Lower lobe of right lung (tissue), 2 donors: ENCODE results near the gene CDC42BPB. TPM values are rescaled to one million over a fixed set of nuclear protein-coding genes. Genes with fewer than 3 reads are reported as not detected.

Experiments used
- ATAC-seq, 2 donors: fragments of 200-7000 bp; cut with Tn5 transposase; one replicate each; pipeline ENCODE4 v1.9.1; 2020 to 2022; ENCODE audit warnings: mild to moderate bottlenecking in 2 of 2, moderate library complexity in 2 of 2
- DNase-seq: peaks from one replicate; pipeline ENCODE4 v3.0.0-alpha.2; 2020
- H3K27ac ChIP-seq: fragments of 200-600 bp; one replicate; pipeline ENCODE4 v1.8.0; 2022
- H3K27me3 ChIP-seq: fragments of 200-600 bp; one replicate; pipeline ENCODE4 v1.8.0; 2022; ENCODE audit warnings: low read depth
- H3K36me3 ChIP-seq: fragments of 200-600 bp; one replicate; pipeline ENCODE4 v1.8.0; 2022; ENCODE audit warnings: mild to moderate bottlenecking
- H3K4me1 ChIP-seq: fragments of 200-600 bp; one replicate; pipeline ENCODE4 v1.8.0; 2022
- H3K4me3 ChIP-seq: fragments of 200-600 bp; one replicate; pipeline ENCODE4 v1.8.0; 2022; ENCODE audit warnings: mild to moderate bottlenecking
- H3K9me3 ChIP-seq: fragments of 200-600 bp; one replicate; pipeline ENCODE4 v1.8.0; 2022
- intact Hi-C: fragments of 100-400 bp; cut with DNase I; formaldehyde crosslinking; loops from one replicate; pipeline ENCODE4 v1.11.0; 2022
- total RNA-seq: library from RNA; stranded (reverse); fragmentation: NEBNext Ultra II Directional; extraction: Animal tissue kit (Norgen Biotek cat#: 25700); gene quantifications from one replicate; pipeline ENCODE4 v1.2.1, GENCODE V29; 2021
- TF ChIP-seq, protein P1 (sequence below): fragments of 200-600 bp; IDR thresholded peaks from one replicate; pipeline ENCODE4 v1.8.0; 2022; ENCODE audit warnings: antibody characterized with exemption, mild to moderate bottlenecking
- donor health status: DM: no; HTN: yes; CAD: no; lungs with severe emphysema.

CDC42BPB gene
- total RNA-seq, 1 donor from 2014 or later, result 114 TPM

DNA sequence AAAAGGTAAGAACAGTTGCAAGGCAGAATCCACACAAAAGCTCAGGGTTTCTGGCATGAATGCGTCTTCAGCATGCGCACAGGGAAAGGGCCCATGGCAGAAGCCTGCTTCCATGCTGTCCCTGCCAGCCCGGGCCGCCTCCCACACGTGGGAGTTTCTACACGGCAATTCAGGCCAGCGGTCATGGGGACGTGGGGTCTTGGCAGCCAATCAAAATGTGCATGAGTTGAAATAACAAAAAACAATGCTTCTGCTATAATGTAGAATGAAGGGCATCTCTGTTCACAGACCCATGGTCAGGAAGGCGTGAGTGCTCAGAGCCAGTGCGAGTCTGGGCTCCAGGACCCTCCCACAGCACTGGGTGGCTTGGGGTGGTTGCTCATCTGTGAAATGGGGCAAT, 106.3 kb downstream of the CDC42BPB start:
- H3K36me3 ChIP-seq, result peaks cover 93% of the 10 kb centered on the region
- intact Hi-C loops, result no loop called here
- H3K27me3 ChIP-seq, result no peaks in the 10 kb centered on the region
- H3K4me1 ChIP-seq, result no peaks in the 10 kb centered on the region
- TF ChIP-seq, protein P1, sequence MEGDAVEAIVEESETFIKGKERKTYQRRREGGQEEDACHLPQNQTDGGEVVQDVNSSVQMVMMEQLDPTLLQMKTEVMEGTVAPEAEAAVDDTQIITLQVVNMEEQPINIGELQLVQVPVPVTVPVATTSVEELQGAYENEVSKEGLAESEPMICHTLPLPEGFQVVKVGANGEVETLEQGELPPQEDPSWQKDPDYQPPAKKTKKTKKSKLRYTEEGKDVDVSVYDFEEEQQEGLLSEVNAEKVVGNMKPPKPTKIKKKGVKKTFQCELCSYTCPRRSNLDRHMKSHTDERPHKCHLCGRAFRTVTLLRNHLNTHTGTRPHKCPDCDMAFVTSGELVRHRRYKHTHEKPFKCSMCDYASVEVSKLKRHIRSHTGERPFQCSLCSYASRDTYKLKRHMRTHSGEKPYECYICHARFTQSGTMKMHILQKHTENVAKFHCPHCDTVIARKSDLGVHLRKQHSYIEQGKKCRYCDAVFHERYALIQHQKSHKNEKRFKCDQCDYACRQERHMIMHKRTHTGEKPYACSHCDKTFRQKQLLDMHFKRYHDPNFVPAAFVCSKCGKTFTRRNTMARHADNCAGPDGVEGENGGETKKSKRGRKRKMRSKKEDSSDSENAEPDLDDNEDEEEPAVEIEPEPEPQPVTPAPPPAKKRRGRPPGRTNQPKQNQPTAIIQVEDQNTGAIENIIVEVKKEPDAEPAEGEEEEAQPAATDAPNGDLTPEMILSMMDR, result no peak
- DNase-seq (no peak), ATAC-seq (no peak)
- no peak overlapping the region for H3K27ac ChIP-seq
- H3K9me3 ChIP-seq, result no peaks in the 10 kb centered on the region
- no peak overlapping the region for H3K4me3 ChIP-seq

DNA sequence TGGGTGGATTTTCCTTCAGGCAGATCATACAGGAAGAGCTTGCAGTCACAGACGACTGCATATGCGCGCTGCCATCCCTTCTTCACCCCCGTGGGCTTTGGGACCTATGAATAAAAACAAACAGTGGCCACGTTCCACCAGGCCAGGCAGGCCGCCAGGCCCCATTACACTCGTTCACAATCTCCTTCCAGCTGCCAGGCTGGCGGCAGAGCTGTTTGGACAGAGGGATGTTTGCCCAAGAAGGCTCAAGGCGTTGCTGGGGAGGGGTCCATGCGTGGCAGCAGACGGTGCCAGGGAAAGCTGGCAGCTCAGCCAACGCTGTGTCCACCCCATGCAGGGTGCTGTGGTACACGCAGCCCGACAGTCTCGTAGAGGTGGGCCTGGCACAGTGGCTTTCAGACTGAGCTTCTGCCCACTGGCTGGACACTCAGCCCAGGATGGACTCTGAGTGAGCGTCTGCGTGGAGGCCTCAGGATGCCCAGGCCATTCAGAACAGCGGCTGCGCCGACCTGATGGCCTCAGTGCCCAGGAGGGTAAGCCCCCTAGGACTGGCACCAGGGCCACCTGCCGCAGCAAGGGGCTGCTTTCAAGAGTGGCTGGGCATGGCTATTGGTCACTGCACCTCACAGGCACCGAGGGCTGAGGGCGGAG, 107.4 kb downstream of the CDC42BPB start:
- peak in 1 of 2 donors; percentile 52 for ATAC-seq
- Histone ChIP-seq H3K27me3 (no peaks in the 10 kb centered on the region), H3K4me3 (no peak overlapping the region), H3K36me3 (peaks cover 93% of the 10 kb centered on the region), H3K27ac (no peak overlapping the region), H3K4me1 (no peaks in the 10 kb centered on the region), H3K9me3 (no peaks in the 10 kb centered on the region)
- TF ChIP-seq, protein P1, result no peak
- DNase-seq, result no peak
- intact Hi-C loops, result no loop called here

DNA sequence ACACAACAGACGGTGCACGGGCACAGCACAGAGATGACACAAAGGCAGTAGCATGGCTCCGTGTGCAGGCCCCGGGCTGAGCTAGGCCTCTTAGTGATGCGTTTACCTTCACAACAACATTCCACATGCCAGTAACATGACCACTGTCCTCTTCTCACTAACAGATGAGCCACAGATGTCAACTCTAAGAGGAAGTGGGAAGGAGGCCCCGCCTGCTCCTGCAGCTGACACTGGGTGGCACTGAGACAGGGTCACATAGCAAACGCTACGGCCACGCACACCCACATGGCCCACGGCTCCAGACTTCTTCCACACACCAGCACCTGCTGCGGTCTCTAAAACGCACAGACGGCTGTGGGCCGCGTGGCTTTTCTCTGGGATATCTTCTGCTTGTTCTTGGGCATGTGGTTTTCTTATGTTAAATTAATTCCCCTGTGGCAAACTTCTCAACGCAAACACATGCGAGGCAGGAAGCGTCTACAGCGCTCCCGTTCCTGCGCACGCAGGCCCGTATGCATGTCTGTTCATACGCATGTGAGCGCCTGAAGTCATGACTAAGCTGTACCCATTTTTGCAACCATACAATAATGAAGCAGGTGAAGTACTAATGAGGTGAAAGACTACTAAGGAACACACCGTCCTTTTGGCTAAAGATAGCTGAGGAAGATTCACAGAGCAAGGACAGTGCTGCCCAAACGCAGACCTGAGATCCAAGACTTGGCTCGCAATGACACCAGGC, 108.1 kb downstream of the CDC42BPB start:
- no peaks in the 10 kb centered on the region for H3K9me3 ChIP-seq
- no peak overlapping the region for H3K4me3 ChIP-seq
- ATAC-seq (peak; percentile 24 to 62), DNase-seq (no peak)
- no peaks in the 10 kb centered on the region for H3K27me3 ChIP-seq
- TF ChIP-seq, protein P1, result no peak
- H3K36me3 ChIP-seq, result peaks cover 93% of the 10 kb centered on the region
- intact Hi-C loops, result no loop called here
- H3K27ac ChIP-seq, result no peak overlapping the region
- no peaks in the 10 kb centered on the region for H3K4me1 ChIP-seq

DNA sequence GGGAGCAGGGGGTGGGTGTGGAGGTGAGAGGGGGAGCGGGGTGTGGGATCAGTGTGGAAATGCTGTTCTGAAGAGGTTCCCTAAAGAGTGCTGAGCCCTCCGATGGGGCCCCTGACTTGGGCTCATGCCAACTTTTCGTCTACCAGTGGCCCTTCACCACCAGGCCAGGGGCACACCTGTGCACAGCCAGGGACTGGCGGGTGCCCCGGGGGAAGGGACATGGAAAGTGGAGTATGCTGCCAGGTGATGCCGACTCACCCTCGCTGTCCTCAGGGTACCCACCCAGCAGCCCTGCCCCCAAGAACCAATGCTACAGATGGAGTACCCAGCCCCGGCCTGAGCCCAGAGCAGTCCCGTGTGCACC, 108.7 kb downstream of the CDC42BPB start:
- ATAC-seq, result peak in 1 of 2 donors; percentile 6
- TF ChIP-seq, protein P1, result no peak
- no peak overlapping the region for H3K27ac ChIP-seq
- H3K27me3 ChIP-seq, result no peaks in the 10 kb centered on the region
- H3K9me3 ChIP-seq, result no peaks in the 10 kb centered on the region
- intact Hi-C loops, result no loop called here
- H3K36me3 ChIP-seq, result peaks cover 93% of the 10 kb centered on the region
- H3K4me3 ChIP-seq, result no peak overlapping the region
- H3K4me1 ChIP-seq, result no peaks in the 10 kb centered on the region
- no peak for DNase-seq

DNA sequence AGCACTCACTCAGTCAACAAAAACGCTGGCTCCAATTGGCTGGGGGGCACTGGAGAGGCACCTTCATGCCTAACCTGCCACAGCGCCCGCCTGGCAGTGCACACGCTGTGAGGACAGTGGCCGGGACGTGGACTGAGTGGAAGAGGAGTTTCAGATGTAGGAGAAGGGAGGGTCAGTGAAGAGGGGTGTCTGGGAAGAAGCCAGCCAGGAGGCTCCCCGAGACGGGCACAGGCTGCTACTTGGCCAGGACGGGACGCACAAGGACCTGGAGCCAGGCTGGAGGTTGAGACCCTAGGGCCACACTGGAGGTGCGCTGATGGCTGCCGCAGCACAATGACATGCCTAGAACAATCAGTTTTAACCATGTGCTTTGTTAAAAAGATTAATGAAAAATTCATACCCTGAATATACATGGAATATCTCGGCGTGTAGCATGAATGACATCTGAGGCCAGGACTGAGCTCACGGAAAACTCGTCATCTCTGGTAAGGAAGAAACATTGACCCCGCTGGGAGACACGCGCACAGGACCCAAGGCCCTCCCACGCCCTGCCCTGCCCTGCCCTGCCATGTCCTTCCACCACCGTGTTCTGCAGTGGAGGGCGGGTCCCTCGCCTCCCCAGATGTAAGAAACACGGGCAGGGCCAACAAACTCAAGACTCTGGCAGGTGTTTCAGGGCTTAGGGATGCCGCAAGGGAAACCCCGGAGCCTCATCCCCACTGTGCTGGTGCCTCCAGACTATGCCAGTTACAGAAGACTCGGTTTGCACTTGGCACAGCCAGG, 109.8 kb downstream of the CDC42BPB start:
- no peak overlapping the region for H3K4me3 ChIP-seq
- H3K9me3 ChIP-seq, result no peaks in the 10 kb centered on the region
- intact Hi-C loops, result no loop called here
- no peaks in the 10 kb centered on the region for H3K27me3 ChIP-seq
- H3K27ac ChIP-seq, result no peak overlapping the region
- ATAC-seq, result no peak
- peaks cover 93% of the 10 kb centered on the region for H3K36me3 ChIP-seq
- H3K4me1 ChIP-seq, result no peaks in the 10 kb centered on the region
- peak; percentile 27 for DNase-seq
- TF ChIP-seq, protein P1, result no peak
